Liver (tissue), 9 donors: ENCODE data around the gene MDM2. TPM values are rescaled to one million over a fixed set of nuclear protein-coding genes. Genes with fewer than 3 reads are reported as not detected.

Experiments
- DNase-seq: peaks from one replicate; pipeline ENCODE4 v3.0.0-alpha.2; 2017; ENCODE audit warnings: low spot score
- H3K27ac ChIP-seq, 2 donors: one replicate each; pipeline ENCODE4 v1.7.0; 2013; ENCODE audit warnings: inconsistent platforms in 2 of 2, low read length in 2 of 2, control low read depth in 1 of 2, low read depth in 1 of 2, mild to moderate bottlenecking in 1 of 2
- H3K27me3 ChIP-seq, 4 donors: one replicate each; pipeline versions ENCODE4 v1.6.1 to v1.7.0; 2013; ENCODE audit warnings: low read length in 3 of 4, inconsistent platforms in 1 of 4, mild to moderate bottlenecking in 1 of 4, moderate library complexity in 1 of 4; ENCODE audit not compliant: control insufficient read depth in 4 of 4, insufficient read depth in 4 of 4
- H3K36me3 ChIP-seq, 4 donors: one replicate each; pipeline versions ENCODE4 v1.6.1 to v1.7.0; 2013; ENCODE audit warnings: low read length in 3 of 4, mild to moderate bottlenecking in 3 of 4, low read depth in 1 of 4, moderate library complexity in 1 of 4; ENCODE audit not compliant: control insufficient read depth in 4 of 4, insufficient read depth in 3 of 4
- H3K4me1 ChIP-seq, 4 donors: one replicate each; pipeline versions ENCODE4 v1.6.1 to v1.7.0; 2013; ENCODE audit warnings: low read length in 3 of 4, mild to moderate bottlenecking in 3 of 4, moderate library complexity in 1 of 4; ENCODE audit not compliant: control insufficient read depth in 4 of 4, insufficient read depth in 4 of 4
- H3K4me3 ChIP-seq, 3 donors: one replicate each; pipeline versions ENCODE4 v1.6.1 to v1.7.0; 2013; ENCODE audit warnings: low read length in 3 of 3, control low read depth in 1 of 3, low read depth in 1 of 3, mild to moderate bottlenecking in 1 of 3
- H3K9ac ChIP-seq, 2 donors: one replicate each; pipeline ENCODE4 v1.7.0; 2013; ENCODE audit warnings: low read length in 2 of 2, mild to moderate bottlenecking in 2 of 2, moderate library complexity in 2 of 2, control low read depth in 1 of 2, low read depth in 1 of 2
- H3K9me3 ChIP-seq, 4 donors: one replicate each; pipeline versions ENCODE4 v1.6.1 to v1.7.0; 2013; ENCODE audit warnings: low read length in 3 of 4; ENCODE audit not compliant: control insufficient read depth in 4 of 4
- ATF3 ChIP-seq: IDR thresholded peaks from 2 replicates; pipeline ENCODE4 v1.6.1; 2016; ENCODE audit warnings: antibody characterized with exemption
- EGR1 ChIP-seq, 2 donors: IDR thresholded peaks; 2 replicates each; pipeline ENCODE4 v1.6.1; 2016 to 2018; ENCODE audit warnings: antibody characterized with exemption in 2 of 2, low read depth in 2 of 2
- FOXA1 ChIP-seq: IDR thresholded peaks from 2 replicates; pipeline ENCODE4 v1.6.1; 2016; ENCODE audit warnings: antibody characterized with exemption
- FOXA2 ChIP-seq: IDR thresholded peaks from 2 replicates; pipeline ENCODE4 v1.6.1; 2016; ENCODE audit warnings: antibody characterized with exemption
- GABPA ChIP-seq, 2 donors: IDR thresholded peaks in 1 of 2; conservative IDR thresholded peaks in 1 of 2; 2 replicates each; pipeline ENCODE4 v1.6.1; 2016; ENCODE audit warnings: antibody characterized with exemption in 2 of 2, mild to moderate bottlenecking in 1 of 2, moderate library complexity in 1 of 2
- HNF4A ChIP-seq, 2 donors: conservative IDR thresholded peaks; 2 replicates each; pipeline ENCODE4 v1.6.1; 2016; ENCODE audit warnings: antibody characterized with exemption in 2 of 2, mild to moderate bottlenecking in 2 of 2
- HNF4G ChIP-seq: IDR thresholded peaks from 2 replicates; pipeline ENCODE4 v1.6.1; 2016; ENCODE audit warnings: antibody characterized with exemption
- JUND ChIP-seq, 2 donors: IDR thresholded peaks; 2 replicates each; pipeline ENCODE4 v1.6.1; 2016; ENCODE audit warnings: antibody characterized with exemption in 2 of 2
- MAX ChIP-seq: IDR thresholded peaks from 2 replicates; pipeline ENCODE4 v1.6.1; 2016; ENCODE audit warnings: antibody characterized with exemption
- NR2F2 ChIP-seq: IDR thresholded peaks from 2 replicates; pipeline ENCODE4 v1.6.1; 2016; ENCODE audit warnings: antibody characterized with exemption
- RAD21 ChIP-seq, 2 donors: IDR thresholded peaks; 2 replicates each; pipeline ENCODE4 v1.6.1; 2016; ENCODE audit warnings: antibody characterized with exemption in 2 of 2, mild to moderate bottlenecking in 2 of 2
- REST ChIP-seq: IDR thresholded peaks from 2 replicates; pipeline ENCODE4 v1.6.1; 2016; ENCODE audit warnings: antibody characterized with exemption, mild to moderate bottlenecking
- RXRA ChIP-seq, 2 donors: IDR thresholded peaks; 2 replicates each; pipeline ENCODE4 v1.6.1; 2017 to 2018; ENCODE audit warnings: antibody characterized with exemption in 2 of 2, mild to moderate bottlenecking in 1 of 2
- SP1 ChIP-seq: IDR thresholded peaks from 2 replicates; pipeline ENCODE4 v1.6.1; 2018; ENCODE audit warnings: antibody characterized with exemption, mild to moderate bottlenecking
- TAF1 ChIP-seq: conservative IDR thresholded peaks from 2 replicates; pipeline ENCODE4 v1.6.1; 2016; ENCODE audit warnings: antibody characterized with exemption, mild to moderate bottlenecking
- YY1 ChIP-seq: IDR thresholded peaks from 2 replicates; pipeline ENCODE4 v1.6.1; 2016; ENCODE audit warnings: antibody characterized with exemption, mild to moderate bottlenecking
- WGBS: extraction: QIAGEN DNeasy Blood & Tissue Kit; methylation state at CpG from one replicate; pipeline ENCODE4 v1.1.7; 2013; 5-methylcytosine and 5-hydroxymethylcytosine counted together
- polyA plus RNA-seq, 2 donors: library from polyadenylated mRNA; stranded (reverse) in 1 of 2; unstranded in 1 of 2; fragments of 200-250 nt in 1 of 2; fragments of >200 nt in 1 of 2; fragmentation: Nextera tagmentation in 1 of 2; extraction: Ambion mirVana in 1 of 2; gene quantifications; one replicate each; pipeline versions ENCODE4 v1.2.1 to v1.2.3, GENCODE V29; 2013 to 2015
- total RNA-seq, 2 donors: library from RNA; depleted of rRNA; stranded (reverse); fragments of >200 nt; gene quantifications; one replicate each; pipeline ENCODE4 v1.2.3, GENCODE V29; 2014
- TF ChIP-seq, protein P1 (sequence below): fragments of 150-350 bp; IDR thresholded peaks from 2 replicates; pipeline ENCODE4 v1.5.1; 2017; ENCODE audit warnings: improper control_type of control experiment, low read depth, low read length; ENCODE audit not compliant: missing input control
- TF ChIP-seq, protein P2 (sequence below): IDR thresholded peaks from 2 replicates; pipeline ENCODE4 v1.6.1; 2016; ENCODE audit warnings: antibody characterized with exemption
- donor health status: healthy.
- donor health status: healthy.
- donor health status: healthy.
- donor health status: healthy.
- donor health status: healthy.

MDM2 gene
- total and polyA plus RNA-seq, 4 donors: 10.1 to 69.4 (median 36.9) TPM

GRCh38 chr12:68896881-68897540 is 89.0 kb downstream of the MDM2 start (continued):
- TF ChIP-seq GABPA (IDR thresholded peaks at IDR 0.05 in 1 of 2, conservative IDR thresholded peaks at IDR 0.05 in 1 of 2) (no peak), EGR1 (IDR thresholded peaks at IDR 0.05; ENCODE audit: low read depth in 2 of 2) (no peak), NR2F2 (no peak), FOXA1 (no peak), ATF3 (no peak), FOXA2 (no peak)
- TF ChIP-seq, protein P1, sequence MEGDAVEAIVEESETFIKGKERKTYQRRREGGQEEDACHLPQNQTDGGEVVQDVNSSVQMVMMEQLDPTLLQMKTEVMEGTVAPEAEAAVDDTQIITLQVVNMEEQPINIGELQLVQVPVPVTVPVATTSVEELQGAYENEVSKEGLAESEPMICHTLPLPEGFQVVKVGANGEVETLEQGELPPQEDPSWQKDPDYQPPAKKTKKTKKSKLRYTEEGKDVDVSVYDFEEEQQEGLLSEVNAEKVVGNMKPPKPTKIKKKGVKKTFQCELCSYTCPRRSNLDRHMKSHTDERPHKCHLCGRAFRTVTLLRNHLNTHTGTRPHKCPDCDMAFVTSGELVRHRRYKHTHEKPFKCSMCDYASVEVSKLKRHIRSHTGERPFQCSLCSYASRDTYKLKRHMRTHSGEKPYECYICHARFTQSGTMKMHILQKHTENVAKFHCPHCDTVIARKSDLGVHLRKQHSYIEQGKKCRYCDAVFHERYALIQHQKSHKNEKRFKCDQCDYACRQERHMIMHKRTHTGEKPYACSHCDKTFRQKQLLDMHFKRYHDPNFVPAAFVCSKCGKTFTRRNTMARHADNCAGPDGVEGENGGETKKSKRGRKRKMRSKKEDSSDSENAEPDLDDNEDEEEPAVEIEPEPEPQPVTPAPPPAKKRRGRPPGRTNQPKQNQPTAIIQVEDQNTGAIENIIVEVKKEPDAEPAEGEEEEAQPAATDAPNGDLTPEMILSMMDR: no peak

DNA sequence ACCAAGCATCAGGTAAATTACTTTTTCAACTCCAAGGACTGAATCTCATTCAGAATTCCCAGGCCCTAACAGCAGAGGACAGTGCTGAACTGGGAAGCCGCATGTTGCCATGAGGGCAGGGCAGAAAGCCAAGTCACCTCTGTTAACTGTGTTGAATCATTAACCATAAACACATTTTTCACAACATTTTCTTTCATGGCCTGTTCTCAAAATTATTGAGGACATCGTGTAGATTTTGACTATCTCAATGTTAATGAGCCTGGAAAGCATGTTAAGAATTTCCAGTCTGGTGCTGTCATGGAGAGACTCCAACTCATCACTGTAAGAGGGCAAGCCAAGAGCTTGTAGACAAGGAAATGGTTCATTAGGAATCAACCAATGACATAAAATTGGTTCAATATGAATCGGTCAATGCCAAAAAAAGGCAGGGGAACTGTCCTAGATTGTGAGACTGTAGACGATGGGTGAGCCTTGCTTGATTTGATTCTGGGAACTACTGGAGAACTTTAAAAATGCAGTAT is 91.3 kb downstream of the MDM2 start:
- Histone ChIP-seq H3K27ac (peak overlapping the region; percentile 79 to 85), H3K27me3 (no peaks in the 10 kb centered on the region), H3K9me3 (no peaks in the 10 kb centered on the region), H3K4me1 (peaks cover 10 to 56% (median 28%) of the 10 kb centered on the region in 4 donors), H3K36me3 (no peaks in the 10 kb centered on the region), H3K4me3 (no peak overlapping the region), H3K9ac (no peak overlapping the region)
- peak; percentile 43 for DNase-seq
- TF ChIP-seq SP1 (peak; percentile 79), RAD21 (IDR thresholded peaks at IDR 0.05) (peak; percentile 94 to 99), YY1 (peak; percentile 75), FOXA2 (peak; percentile 51), MAX (peak; percentile 82), JUND (IDR thresholded peaks at IDR 0.05) (peak; percentile 33 to 67), ATF3 (peak; percentile 44), RXRA (IDR thresholded peaks at IDR 0.05) (peak; percentile 65 to 79), EGR1 (IDR thresholded peaks at IDR 0.05; ENCODE audit: low read depth in 2 of 2) (no peak), REST (peak; percentile 54), FOXA1 (no peak), HNF4G (no peak), TAF1 (no peak), HNF4A (conservative IDR thresholded peaks at IDR 0.05) (peak; percentile 53 to 57), NR2F2 (peak; percentile 84)
- TF ChIP-seq, protein P2, sequence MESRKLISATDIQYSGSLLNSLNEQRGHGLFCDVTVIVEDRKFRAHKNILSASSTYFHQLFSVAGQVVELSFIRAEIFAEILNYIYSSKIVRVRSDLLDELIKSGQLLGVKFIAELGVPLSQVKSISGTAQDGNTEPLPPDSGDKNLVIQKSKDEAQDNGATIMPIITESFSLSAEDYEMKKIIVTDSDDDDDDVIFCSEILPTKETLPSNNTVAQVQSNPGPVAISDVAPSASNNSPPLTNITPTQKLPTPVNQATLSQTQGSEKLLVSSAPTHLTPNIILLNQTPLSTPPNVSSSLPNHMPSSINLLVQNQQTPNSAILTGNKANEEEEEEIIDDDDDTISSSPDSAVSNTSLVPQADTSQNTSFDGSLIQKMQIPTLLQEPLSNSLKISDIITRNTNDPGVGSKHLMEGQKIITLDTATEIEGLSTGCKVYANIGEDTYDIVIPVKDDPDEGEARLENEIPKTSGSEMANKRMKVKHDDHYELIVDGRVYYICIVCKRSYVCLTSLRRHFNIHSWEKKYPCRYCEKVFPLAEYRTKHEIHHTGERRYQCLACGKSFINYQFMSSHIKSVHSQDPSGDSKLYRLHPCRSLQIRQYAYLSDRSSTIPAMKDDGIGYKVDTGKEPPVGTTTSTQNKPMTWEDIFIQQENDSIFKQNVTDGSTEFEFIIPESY: peak; percentile 16
- TF ChIP-seq, protein P1: peak; percentile 78
- WGBS: 18% methylated on average over 4 of the region's 4 CpGs
